Embryonic facial prominence (tissue), 1 donor: Measurements from ENCODE around the gene ZNF497.
"Not testable (repeated sequence)": the region's sequence is repeated elsewhere in the genome, so short reads cannot be mapped to it uniquely, and the experiment has no call there.

ENCODE experiments used
- DNase-seq: peaks from one replicate; pipeline ENCODE4 v3.0.0-alpha.2; 2016; ENCODE audit errors: extremely low spot score

ZNF497 gene

GRCh38 chr19:58310685-58311084 lies 51.9 kb downstream of the ZNF497 start:
- not testable (repeated sequence) for DNase-seq

GRCh38 chr19:58307736-58308135 lies 54.8 kb downstream of the ZNF497 start:
- DNase-seq, result no peak

GRCh38 chr19:58305932-58306323 lies 56.6 kb downstream of the ZNF497 start:
- no peak for DNase-seq

- peak; percentile 93 for DNase-seq
Observed at GRCh38 chr19:58305065-58305931, 57.3 kb downstream of the ZNF497 start, which contains the start of gene ERVK3-1. Gene ERVK3-1, plus strand, starts transcription at chr19:58305377. Its CDS starts 6,792 bp downstream, at chr19:58312169.

- DNase-seq, result no peak
Observed at GRCh38 chr19:58304748-58305064, 57.8 kb downstream of the ZNF497 start.
